Esophagus (tissue), 2 donors: ENCODE data around the gene FOXC2. TPM values are rescaled to one million over a fixed set of nuclear protein-coding genes. Genes with fewer than 3 reads are reported as not detected.

ENCODE experiments used
- H3K27ac ChIP-seq, 2 donors: one replicate each; pipeline ENCODE4 v1.5.1; 2013; ENCODE audit warnings: low read depth in 2 of 2, mild to moderate bottlenecking in 2 of 2, inconsistent platforms in 1 of 2, low read length in 1 of 2, moderate library complexity in 1 of 2
- H3K27me3 ChIP-seq, 2 donors: one replicate each; pipeline ENCODE4 v1.6.1; 2013; ENCODE audit warnings: low read length in 2 of 2, control low read depth in 1 of 2, mild to moderate bottlenecking in 1 of 2; ENCODE audit not compliant: insufficient read depth in 2 of 2, control insufficient read depth in 1 of 2
- H3K36me3 ChIP-seq, 2 donors: one replicate each; pipeline ENCODE4 v1.6.1; 2013; ENCODE audit warnings: low read length in 1 of 2; ENCODE audit not compliant: control insufficient read depth in 2 of 2, insufficient read depth in 2 of 2
- H3K4me1 ChIP-seq, 2 donors: one replicate each; pipeline ENCODE4 v1.6.1; 2013; ENCODE audit warnings: low read length in 1 of 2; ENCODE audit not compliant: control insufficient read depth in 2 of 2, insufficient read depth in 2 of 2
- H3K4me3 ChIP-seq, 2 donors: one replicate each; pipeline ENCODE4 v1.5.1; 2013; ENCODE audit warnings: low read length in 2 of 2, mild to moderate bottlenecking in 2 of 2, low read depth in 1 of 2, moderate library complexity in 1 of 2
- H3K9me3 ChIP-seq, 2 donors: one replicate each; pipeline ENCODE4 v1.6.1; 2013; ENCODE audit warnings: mild to moderate bottlenecking in 2 of 2, low read depth in 1 of 2, low read length in 1 of 2, moderate library complexity in 1 of 2; ENCODE audit not compliant: control insufficient read depth in 2 of 2, insufficient read depth in 1 of 2
- WGBS, 2 donors: extraction: QIAGEN DNeasy Blood & Tissue Kit; methylation state at CpG; one replicate each; pipeline ENCODE4 v1.1.7; 2013; 5-methylcytosine and 5-hydroxymethylcytosine counted together
- polyA plus RNA-seq, 2 donors: library from polyadenylated mRNA; stranded (reverse); fragments of 200-250 nt; gene quantifications; one replicate each; pipeline ENCODE4 v1.2.3, GENCODE V29; 2013
- donor health status: healthy with polysubstance abuse.
- donor health status: Bipolar disorder and iron deficiency.

Gene FOXC2
- polyA plus RNA-seq, 2 donors, result 0.10 to 0.18 TPM

DNA sequence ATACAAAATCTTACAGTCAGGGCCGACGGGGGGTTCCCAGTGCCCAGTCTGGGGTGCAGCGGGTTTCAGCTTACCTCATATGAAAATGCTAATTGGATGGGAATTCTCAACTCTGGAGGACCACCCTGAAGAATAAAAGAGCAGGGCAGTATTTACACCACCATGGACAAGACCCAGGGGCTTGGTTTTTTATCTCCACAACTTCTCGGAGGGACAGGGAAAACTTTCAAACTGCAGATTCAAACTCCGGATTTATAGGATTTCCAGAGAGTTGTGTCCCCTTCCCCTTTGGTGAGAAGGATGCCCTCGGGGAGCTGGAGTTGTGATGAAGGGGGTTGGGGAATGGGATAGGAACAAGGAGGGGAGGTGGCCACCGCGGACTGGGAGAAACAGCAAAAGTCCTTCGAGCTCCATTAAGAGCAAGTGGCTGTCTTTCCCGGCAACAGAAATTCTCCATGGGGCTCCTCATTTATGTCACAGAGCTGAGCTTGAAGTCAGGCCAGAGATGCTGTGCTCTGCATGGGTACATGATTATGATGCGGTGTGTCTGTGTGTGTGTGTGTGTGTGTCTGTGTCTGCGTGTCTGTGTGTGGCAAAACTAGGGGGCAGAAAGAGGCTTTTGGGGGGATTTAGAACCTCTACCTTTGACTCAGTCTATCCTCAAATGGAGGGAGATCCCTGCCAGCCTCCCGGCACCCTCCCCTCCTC is 27.4 kb downstream of the FOXC2 start:
- no peak overlapping the region for H3K27ac ChIP-seq
- H3K9me3 ChIP-seq, result no peaks in the 10 kb centered on the region
- no peaks in the 10 kb centered on the region for H3K4me1 ChIP-seq
- H3K36me3 ChIP-seq, result no peaks in the 10 kb centered on the region
- H3K27me3 ChIP-seq, result no peaks in the 10 kb centered on the region
- H3K4me3 ChIP-seq, result no peak overlapping the region
- WGBS, 2 donors, result 53 to 55% methylated on average over 13 of the region's 13 CpGs

DNA sequence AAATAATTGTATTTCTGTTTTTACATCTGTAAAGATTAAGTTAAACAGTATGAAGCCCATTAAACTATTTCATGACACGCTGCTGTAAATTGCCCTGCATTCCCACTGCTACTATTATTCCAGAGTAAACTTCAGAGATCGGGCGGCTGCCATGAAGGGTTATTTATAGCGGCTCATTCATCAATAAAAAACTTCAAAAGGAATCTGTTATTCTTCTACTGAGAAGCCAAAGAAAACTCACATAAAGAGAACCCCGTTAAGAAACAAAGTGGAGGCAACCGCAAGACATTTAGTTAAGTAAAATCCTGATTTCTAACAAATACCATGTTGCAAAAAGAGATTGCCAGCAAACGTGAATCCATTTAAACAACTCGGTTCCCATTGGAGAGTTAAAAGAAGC is 28.1 kb downstream of the FOXC2 start:
- no peak overlapping the region for H3K27ac ChIP-seq
- H3K4me1 ChIP-seq, result no peaks in the 10 kb centered on the region
- no peaks in the 10 kb centered on the region for H3K9me3 ChIP-seq
- 28 to 33% methylated on average over 8 of the region's 8 CpGs for WGBS, 2 donors
- H3K36me3 ChIP-seq, result no peaks in the 10 kb centered on the region
- H3K27me3 ChIP-seq, result no peaks in the 10 kb centered on the region
- no peak overlapping the region for H3K4me3 ChIP-seq

DNA sequence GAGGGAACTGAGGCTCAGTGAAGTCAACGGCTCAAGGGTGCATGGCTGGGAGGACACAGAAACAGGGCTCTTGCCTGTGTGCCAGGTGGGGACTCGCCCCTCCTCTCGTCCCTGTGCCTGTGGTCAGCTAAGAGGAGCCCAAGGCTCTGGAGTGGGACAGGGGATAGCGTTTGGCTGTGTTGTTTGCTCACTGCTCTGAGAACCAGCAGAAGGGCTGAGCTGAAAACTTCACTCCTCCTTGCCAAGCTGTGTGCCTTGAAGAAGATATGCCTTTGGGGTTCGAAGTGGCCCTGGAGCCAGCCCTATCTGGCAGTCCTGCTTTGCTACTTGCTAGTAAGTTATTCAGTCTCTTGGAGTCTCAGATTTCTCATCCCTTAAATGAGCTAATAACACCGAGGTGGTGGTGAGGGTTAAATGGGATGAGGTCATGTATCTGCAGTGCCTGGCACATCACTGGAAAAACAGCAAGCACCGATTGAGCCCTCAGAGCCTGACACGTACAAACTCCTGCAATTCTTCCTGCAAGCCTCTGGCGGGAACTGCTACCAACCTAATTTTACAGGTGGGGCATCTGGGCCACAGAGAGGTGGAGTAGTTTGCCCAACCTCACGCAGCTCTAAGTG is 29.5 kb downstream of the FOXC2 start:
- Histone ChIP-seq H3K27me3 (no peaks in the 10 kb centered on the region), H3K4me1 (no peaks in the 10 kb centered on the region)
- 60 to 61% methylated on average over 10 of the region's 10 CpGs for WGBS, 2 donors

DNA sequence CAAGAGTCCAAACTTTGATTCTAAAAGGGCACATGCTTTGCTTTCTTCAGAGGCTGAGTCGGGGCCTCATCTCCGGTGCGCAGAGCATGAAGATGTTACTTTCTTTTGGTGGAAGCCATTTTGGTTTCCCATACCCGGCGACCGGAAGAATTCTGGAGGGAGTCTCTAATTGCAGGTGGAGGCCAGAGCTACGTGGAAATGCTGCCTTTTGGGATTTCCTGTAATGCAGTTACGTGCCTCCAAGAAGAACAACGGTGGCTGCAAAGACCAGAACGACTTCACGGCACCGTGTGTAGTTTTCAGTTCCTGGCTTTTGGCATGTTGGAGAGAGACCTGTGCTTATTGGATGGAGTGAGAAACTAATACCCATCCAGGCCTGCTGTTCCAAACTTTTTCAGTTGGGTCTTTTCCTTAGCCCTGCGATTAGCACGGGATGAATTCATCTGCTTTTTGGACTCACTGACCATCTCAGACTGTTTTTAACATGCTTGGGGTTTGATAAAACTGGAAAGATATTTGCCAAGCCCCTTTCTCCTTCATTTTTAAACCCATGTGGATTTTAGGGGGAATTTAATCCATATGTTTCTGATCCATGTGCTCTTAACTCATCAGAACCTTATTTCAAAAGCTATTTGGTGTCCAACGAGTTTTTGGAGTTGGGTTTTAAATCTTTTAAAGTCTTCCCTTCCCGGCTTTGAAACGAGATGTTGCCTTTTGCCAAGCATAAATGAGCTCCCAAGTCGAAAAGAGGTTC is 30.7 kb downstream of the FOXC2 start:
- whole genome bisulfite sequencing, 2 donors, result 79% methylated on average over 18 of the region's 18 CpGs
- no peaks in the 10 kb centered on the region for H3K27me3 ChIP-seq

More for the DNA sequence above, 29.5 kb downstream of the FOXC2 start:
- Histone ChIP-seq H3K4me3 (no peak overlapping the region), H3K9me3 (no peaks in the 10 kb centered on the region), H3K36me3 (no peaks in the 10 kb centered on the region), H3K27ac (no peak overlapping the region)

DNA sequence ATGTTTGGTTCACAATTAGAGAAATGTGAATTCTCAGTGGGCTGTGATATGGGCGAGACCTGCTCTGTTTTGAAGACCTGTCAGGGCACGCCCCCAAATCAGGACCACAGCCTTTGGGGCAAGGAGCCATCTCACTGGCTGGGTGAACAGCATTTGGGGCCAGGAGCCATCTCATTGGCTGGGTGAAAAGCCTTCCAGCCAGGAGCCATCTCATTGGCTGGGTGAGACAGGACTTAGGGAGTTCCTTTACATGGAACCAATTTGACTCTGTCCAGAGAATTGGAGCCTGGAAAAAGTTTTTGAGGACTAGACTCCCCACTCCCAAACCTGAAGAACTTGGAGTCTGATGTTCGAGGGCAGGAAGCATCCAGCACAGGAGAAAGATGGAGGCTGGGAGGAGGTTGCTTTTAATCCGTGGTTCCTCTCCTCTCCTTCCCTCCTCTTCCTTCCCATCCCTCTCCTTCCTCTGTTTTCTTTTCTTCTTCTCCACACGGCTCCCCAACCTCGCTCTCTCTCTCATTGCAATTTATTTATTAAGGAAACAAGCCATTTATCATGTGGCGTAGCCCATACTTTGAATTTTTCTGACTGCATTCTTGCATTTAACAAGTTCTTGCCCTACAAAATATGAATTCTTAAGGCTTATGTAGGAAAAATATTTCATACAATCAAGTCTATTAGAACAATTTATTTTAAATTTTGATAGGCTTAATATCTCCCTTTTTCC is 31.4 kb downstream of the FOXC2 start:
- WGBS, 2 donors, result 53 to 55% methylated on average over 7 of the region's 7 CpGs
- Histone ChIP-seq H3K27ac (no peak overlapping the region), H3K4me1 (no peaks in the 10 kb centered on the region), H3K9me3 (no peaks in the 10 kb centered on the region), H3K4me3 (no peak overlapping the region), H3K27me3 (no peaks in the 10 kb centered on the region), H3K36me3 (no peaks in the 10 kb centered on the region)

More for the DNA sequence above, 30.7 kb downstream of the FOXC2 start:
- H3K4me3 ChIP-seq, result no peak overlapping the region
- H3K9me3 ChIP-seq, result no peaks in the 10 kb centered on the region
- no peaks in the 10 kb centered on the region for H3K4me1 ChIP-seq
- no peaks in the 10 kb centered on the region for H3K36me3 ChIP-seq
- H3K27ac ChIP-seq, result no peak overlapping the region

- Histone ChIP-seq H3K27ac (no peak overlapping the region), H3K4me3 (no peak overlapping the region), H3K36me3 (no peaks in the 10 kb centered on the region), H3K27me3 (no peaks in the 10 kb centered on the region), H3K9me3 (no peaks in the 10 kb centered on the region), H3K4me1 (no peaks in the 10 kb centered on the region)
- WGBS, 2 donors, result 63 to 64% methylated on average over 22 of the region's 22 CpGs
Measured at GRCh38 chr16:86598607-86599565, 32.3 kb downstream of the FOXC2 start.

- H3K4me1 ChIP-seq, result no peaks in the 10 kb centered on the region
- H3K4me3 ChIP-seq, result no peak overlapping the region
- H3K9me3 ChIP-seq, result no peaks in the 10 kb centered on the region
- no peak overlapping the region for H3K27ac ChIP-seq
- 86 to 87% methylated on average over 2 of the region's 2 CpGs for WGBS, 2 donors
- no peaks in the 10 kb centered on the region for H3K36me3 ChIP-seq
- no peaks in the 10 kb centered on the region for H3K27me3 ChIP-seq
Measured at GRCh38 chr16:86601356-86601755, 34.7 kb downstream of the FOXC2 start.

DNA sequence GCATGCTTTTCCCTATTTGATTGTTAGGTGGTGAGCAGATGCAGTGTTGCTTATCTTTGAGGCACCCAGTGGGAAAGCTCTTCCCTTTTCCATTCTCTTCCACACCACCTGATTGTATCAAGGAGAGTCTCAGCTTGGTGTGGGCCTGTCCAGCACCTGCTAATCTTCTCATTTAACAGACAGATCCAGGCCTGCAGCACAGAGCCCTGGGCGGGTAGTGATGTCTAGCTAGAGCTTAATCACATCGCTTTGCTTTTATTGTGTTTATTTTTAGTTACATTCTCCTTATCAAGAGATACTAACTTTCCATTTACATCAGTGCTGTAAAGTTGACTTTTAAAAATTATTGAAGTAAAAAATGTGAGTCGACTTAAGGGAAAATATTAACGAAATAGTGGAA is 35.9 kb downstream of the FOXC2 start:
- Histone ChIP-seq H3K4me1 (no peaks in the 10 kb centered on the region), H3K27me3 (no peaks in the 10 kb centered on the region), H3K4me3 (no peak overlapping the region), H3K36me3 (no peaks in the 10 kb centered on the region), H3K9me3 (no peaks in the 10 kb centered on the region), H3K27ac (no peak overlapping the region)
- WGBS, 2 donors, result 73 to 77% methylated on average over 4 of the region's 4 CpGs
